Activated CD4-positive, CD25-positive, alpha-beta regulatory T cell treated with anti-CD3 and anti-CD28 coated beads, Interleukin-2, amount 50 U/mL, for 72 hours (primary cell): ENCODE results near the gene AP4E1.
"Not testable (repeated sequence)": the region's sequence is repeated elsewhere in the genome, so short reads cannot be mapped to it uniquely, and the experiment has no call there.

Experiments used
- DNase-seq: peaks from one replicate; pipeline ENCODE4 v3.0.0; 2021

The AP4E1 gene

GRCh38 chr15:51030649-51031316, 122.3 kb downstream of the AP4E1 start:
- DNase-seq = no peak

- DNase-seq = not testable (repeated sequence)
Observed at GRCh38 chr15:51037474-51037873, 129.0 kb downstream of the AP4E1 start.

GRCh38 chr15:51038162-51038973, 129.9 kb downstream of the AP4E1 start:
- DNase-seq = no peak

GRCh38 chr15:51038974-51039319, 130.5 kb downstream of the AP4E1 start:
- no peak for DNase-seq

GRCh38 chr15:51044037-51044727, 135.7 kb downstream of the AP4E1 start:
- DNase-seq = no peak

- DNase-seq = no peak
Observed at GRCh38 chr15:51046016-51046415, 137.5 kb downstream of the AP4E1 start.

GRCh38 chr15:51046799-51047449, 138.4 kb downstream of the AP4E1 start:
- no peak for DNase-seq

GRCh38 chr15:51048308-51048707, 139.8 kb downstream of the AP4E1 start:
- DNase-seq = no peak

- no peak for DNase-seq
Observed at GRCh38 chr15:51049081-51049480, 140.6 kb downstream of the AP4E1 start.

GRCh38 chr15:51051776-51052175, 143.3 kb downstream of the AP4E1 start:
- no peak for DNase-seq

GRCh38 chr15:51053571-51053970, 145.1 kb downstream of the AP4E1 start:
- DNase-seq = no peak

GRCh38 chr15:51054535-51054934, 146.1 kb downstream of the AP4E1 start:
- no peak for DNase-seq
